AG09319 (cell line): ENCODE data around the gene ADAMTSL2.

Experiments used
- DNase-seq: peaks from one replicate; pipeline ENCODE4 v3.0.0-alpha.2; 2010; ENCODE audit warnings: low read depth; ENCODE audit errors: extremely low read depth
- TF ChIP-seq, protein P1 (sequence below): IDR thresholded peaks from 2 replicates; pipeline ENCODE4 v1.5.1; 2011; ENCODE audit warnings: low read depth, mild to moderate bottlenecking, inconsistent platforms, low read length, moderate library complexity

Gene ADAMTSL2

DNA sequence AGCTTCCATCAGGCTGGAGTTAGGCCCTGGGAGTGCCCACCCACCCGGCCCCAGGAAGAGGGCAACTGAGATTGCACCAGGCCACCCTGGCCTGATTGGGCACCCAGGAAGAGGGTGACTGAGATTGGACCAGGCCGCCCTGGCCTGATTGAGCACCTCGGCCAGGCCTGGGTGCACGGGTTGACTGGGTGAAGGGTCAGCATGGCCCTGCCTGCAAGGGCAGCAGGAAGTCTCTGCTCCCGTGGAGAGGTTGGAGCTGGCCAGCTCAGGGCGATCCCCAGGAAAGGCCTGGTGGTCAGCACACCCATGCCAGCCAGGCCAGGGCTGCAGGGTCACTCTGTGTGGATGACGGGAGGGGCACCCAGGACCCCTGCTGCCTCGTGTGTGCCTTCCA, 11.8 kb downstream of the ADAMTSL2 start:
- TF ChIP-seq, protein P1, sequence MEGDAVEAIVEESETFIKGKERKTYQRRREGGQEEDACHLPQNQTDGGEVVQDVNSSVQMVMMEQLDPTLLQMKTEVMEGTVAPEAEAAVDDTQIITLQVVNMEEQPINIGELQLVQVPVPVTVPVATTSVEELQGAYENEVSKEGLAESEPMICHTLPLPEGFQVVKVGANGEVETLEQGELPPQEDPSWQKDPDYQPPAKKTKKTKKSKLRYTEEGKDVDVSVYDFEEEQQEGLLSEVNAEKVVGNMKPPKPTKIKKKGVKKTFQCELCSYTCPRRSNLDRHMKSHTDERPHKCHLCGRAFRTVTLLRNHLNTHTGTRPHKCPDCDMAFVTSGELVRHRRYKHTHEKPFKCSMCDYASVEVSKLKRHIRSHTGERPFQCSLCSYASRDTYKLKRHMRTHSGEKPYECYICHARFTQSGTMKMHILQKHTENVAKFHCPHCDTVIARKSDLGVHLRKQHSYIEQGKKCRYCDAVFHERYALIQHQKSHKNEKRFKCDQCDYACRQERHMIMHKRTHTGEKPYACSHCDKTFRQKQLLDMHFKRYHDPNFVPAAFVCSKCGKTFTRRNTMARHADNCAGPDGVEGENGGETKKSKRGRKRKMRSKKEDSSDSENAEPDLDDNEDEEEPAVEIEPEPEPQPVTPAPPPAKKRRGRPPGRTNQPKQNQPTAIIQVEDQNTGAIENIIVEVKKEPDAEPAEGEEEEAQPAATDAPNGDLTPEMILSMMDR = no peak

DNA sequence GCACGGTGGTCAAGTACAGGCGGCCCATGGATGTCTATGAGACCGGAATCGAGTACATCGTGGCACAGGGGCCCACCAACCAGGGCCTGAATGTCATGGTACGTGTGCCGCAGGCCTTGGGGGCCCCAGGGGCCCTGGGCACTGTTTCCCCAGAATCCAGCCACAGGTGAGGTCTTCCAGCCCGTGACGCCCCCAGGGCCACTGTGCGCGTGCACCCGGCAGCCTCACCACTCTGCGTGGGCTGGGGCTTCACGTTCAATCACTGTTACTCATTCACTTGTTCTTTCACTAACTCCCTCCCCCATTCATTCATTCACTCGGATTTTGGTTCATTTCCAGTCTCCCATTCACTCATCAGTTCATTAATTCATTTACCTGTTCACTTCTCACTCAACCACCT, 12.6 kb downstream of the ADAMTSL2 start:
- TF ChIP-seq, protein P1 = no peak

More for the DNA sequence above, 11.8 kb downstream of the ADAMTSL2 start:
- no peak for DNase-seq

DNA sequence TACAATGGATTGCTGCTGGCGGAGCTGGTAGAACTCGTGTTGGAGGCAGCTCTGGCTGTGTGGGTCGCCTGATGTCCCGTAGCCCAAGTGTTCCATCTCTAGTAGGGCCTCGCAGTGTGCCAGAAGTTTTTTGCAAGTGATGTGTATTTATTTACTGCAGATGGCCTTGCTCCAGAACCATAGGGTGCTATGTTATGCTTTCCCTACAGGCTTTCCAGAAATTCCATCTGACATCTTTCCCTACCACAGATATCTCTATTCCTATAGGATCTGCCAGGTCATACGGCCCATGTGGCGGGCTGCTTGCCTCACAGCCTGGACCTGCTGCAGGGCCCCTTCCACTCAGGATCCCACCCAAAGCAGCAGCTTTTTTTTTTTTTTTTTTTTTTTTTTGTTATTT, 16.9 kb downstream of the ADAMTSL2 start:
- DNase-seq = no peak
- TF ChIP-seq, protein P1 = no peak

More for the DNA sequence above, 12.6 kb downstream of the ADAMTSL2 start:
- no peak for DNase-seq

DNA sequence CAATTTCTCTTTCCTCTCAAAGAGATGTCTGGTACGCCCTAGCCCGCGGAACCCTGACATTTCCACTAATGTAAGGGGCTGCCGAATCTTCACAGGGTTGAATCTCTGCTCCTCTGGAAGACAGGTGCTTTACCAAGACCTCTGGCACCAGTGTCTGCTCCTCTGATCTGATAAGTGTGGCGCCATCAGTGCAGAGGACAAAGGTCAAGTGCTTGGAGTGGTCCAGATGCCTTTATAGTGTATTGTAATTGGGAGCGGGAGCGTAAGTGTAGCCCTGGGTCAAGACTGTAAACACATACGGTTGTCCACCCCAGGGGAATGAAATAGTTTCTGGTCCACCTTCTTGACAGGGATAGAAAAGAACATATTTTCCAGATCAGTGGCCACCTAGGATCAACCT, 17.7 kb downstream of the ADAMTSL2 start:
- no peak for DNase-seq
- TF ChIP-seq, protein P1 = no peak

DNA sequence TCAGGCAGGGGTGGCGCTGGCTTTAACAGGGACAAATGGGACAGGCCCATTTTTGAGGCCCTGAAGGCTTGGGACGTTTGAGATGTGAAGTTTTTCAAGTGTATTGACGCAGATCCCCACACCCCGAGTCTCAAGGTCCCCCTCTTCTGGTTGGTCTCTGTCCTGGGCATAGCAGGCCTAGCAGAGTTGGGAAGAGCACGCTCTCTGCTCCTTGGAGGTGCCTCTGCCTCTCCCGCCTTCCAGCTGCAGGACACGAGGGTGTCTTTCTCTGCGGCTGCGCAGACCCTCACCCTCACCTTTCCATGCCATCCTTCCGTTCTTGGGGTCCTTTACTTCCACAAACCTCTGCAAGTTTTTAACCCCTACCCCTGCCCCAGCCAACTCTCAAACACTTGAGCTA, 18.6 kb downstream of the ADAMTSL2 start:
- DNase-seq = no peak
- TF ChIP-seq, protein P1 = no peak

DNA sequence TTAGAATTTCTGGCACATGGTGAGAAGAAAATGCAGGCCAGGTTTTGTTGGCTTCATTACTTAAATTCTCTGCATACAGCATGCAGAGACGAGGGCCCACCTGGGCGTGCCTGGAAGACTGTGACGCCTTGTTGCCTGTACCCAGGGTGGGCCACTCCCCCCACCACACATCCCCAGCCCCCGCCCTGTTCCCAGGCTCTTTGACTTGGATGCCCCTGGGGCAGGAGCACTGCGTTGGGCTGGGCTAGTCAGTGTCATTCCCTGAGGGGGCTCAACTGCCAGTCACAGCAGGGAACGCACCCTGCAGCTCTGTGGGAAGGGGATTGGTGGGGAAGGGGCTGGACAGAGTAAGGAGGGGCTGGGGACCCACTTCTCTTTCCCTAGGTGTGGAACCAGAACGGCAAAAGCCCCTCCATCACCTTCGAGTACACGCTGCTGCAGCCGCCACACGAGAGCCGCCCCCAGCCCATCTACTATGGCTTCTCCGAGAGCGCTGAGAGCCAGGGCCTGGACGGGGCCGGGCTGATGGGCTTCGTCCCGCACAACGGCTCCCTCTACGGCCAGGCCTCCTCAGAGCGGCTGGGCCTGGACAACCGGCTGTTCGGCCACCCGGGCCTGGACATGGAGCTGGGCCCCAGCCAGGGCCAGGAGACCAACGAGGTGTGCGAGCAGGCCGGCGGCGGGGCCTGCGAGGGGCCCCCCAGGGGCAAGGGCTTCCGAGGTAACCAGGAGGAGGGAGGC, 19.6 kb downstream of the ADAMTSL2 start:
- TF ChIP-seq, protein P1 = no peak

DNA sequence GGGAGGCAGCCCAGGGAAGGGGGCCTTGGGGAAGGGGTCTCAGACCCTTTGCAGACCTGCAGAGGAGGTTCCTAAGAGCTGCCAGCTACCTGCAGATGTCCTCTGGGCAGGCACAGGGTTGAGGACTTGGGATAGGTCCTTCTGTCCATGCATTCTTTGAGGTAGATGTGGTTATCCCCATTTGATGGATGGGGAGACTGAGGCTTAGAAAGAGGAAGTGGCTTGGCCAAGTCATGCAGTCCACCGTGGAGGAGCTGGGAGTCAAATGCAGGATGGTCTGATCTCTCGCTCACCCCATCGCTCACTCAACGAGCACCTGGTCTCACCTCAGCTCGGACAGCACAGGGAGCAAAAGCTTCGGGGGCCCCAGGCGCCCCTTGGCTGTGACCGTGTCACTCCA, 20.2 kb downstream of the ADAMTSL2 start:
- no peak for DNase-seq
- TF ChIP-seq, protein P1 = no peak

More for the DNA sequence above, 19.6 kb downstream of the ADAMTSL2 start:
- no peak for DNase-seq
